Fibroblast of lung (primary cell): Measurements from ENCODE around the gene ST6GALNAC2. TPM values are rescaled to one million over a fixed set of nuclear protein-coding genes. Genes with fewer than 3 reads are reported as not detected.

Experiments used
- DNase-seq, 2 donors: peaks; one replicate each; pipeline versions ENCODE4 v3.0.0 to v3.0.0-alpha.2; 2010; ENCODE audit warnings: low read depth in 2 of 2
- H2AFZ ChIP-seq: 2 replicates; pipeline ENCODE4 v1.5.1; 2012; ENCODE audit warnings: low read length, control low read depth, inconsistent platforms
- H3K27ac ChIP-seq: 2 replicates; pipeline ENCODE4 v1.5.1; 2011; ENCODE audit warnings: low read length, control low read depth; ENCODE audit not compliant: insufficient read depth
- H3K27me3 ChIP-seq: 2 replicates; pipeline ENCODE4 v1.5.1; 2011; ENCODE audit warnings: mild to moderate bottlenecking, low read length; ENCODE audit not compliant: control insufficient read depth, insufficient read depth
- H3K36me3 ChIP-seq: 2 replicates; pipeline ENCODE4 v1.5.1; 2011; ENCODE audit warnings: low read length; ENCODE audit not compliant: control insufficient read depth, insufficient read depth
- H3K4me1 ChIP-seq: 2 replicates; pipeline ENCODE4 v1.5.1; 2011; ENCODE audit warnings: low read length; ENCODE audit not compliant: control insufficient read depth, insufficient read depth; ENCODE audit errors: extremely low read depth
- H3K4me2 ChIP-seq: 2 replicates; pipeline ENCODE4 v1.5.1; 2011; ENCODE audit warnings: low read length, control low read depth; ENCODE audit not compliant: insufficient read depth; ENCODE audit errors: extremely low read depth
- H3K4me3 ChIP-seq, 4 experiments: fragments of 200-600 bp in 1 of 4; sonication (generic) in 1 of 4; replicated peaks in 1 of 4; 2 replicates each; pipeline ENCODE4 v1.5.1; 2011 to 2016; ENCODE audit warnings: low read length in 4 of 4, low read depth in 3 of 4, mild to moderate bottlenecking in 3 of 4, control low read depth in 2 of 4, inconsistent platforms in 1 of 4, mixed read lengths in 1 of 4; ENCODE audit not compliant: insufficient read depth in 1 of 4; ENCODE audit errors: control extremely low read depth in 1 of 4
- H3K79me2 ChIP-seq: 2 replicates; pipeline ENCODE4 v1.5.1; 2012; ENCODE audit warnings: mild to moderate bottlenecking, low read length, inconsistent platforms; ENCODE audit not compliant: control insufficient read depth, insufficient read depth
- H3K9ac ChIP-seq: 2 replicates; pipeline ENCODE4 v1.5.1; 2011; ENCODE audit warnings: mild to moderate bottlenecking, low read length, control low read depth; ENCODE audit not compliant: insufficient read depth
- H3K9me3 ChIP-seq: 2 replicates; pipeline ENCODE4 v1.5.1; 2012; ENCODE audit warnings: low read depth, low read length; ENCODE audit not compliant: control insufficient read depth, insufficient read depth
- H4K20me1 ChIP-seq: 2 replicates; pipeline ENCODE4 v1.5.1; 2011; ENCODE audit warnings: low read length; ENCODE audit not compliant: control insufficient read depth, insufficient read depth; ENCODE audit errors: extremely low read depth
- CTCF ChIP-seq, 2 donors: IDR thresholded peaks in 1 of 2; conservative IDR thresholded peaks in 1 of 2; 1 replicate in 1 of 2; 2 replicates in 1 of 2; pipeline ENCODE4 v1.5.1; 2011 to 2012; ENCODE audit warnings: low read length in 2 of 2, control low read depth in 1 of 2, inconsistent platforms in 1 of 2, low read depth in 1 of 2, mild to moderate bottlenecking in 1 of 2
- EZH2 ChIP-seq: IDR thresholded peaks from 2 replicates; pipeline ENCODE4 v1.5.1; 2012; ENCODE audit warnings: low read length, control low read depth, mild to moderate bottlenecking; ENCODE audit errors: missing control alignments
- polyA plus RNA-seq, 2 donors: library from polyadenylated mRNA; depleted of rRNA in 1 of 2; stranded (reverse) in 1 of 2; unstranded in 1 of 2; fragments of >200 nt; gene quantifications; 2 replicates each; pipeline ENCODE4 v1.2.1, GENCODE V29; 2011 to 2012; ENCODE audit warnings: missing spikeins in 1 of 2
- total RNA-seq: library from RNA; depleted of rRNA; stranded (reverse); fragments of >200 nt; gene quantifications from 2 replicates; pipeline ENCODE4 v1.2.1, GENCODE V29; 2014

ST6GALNAC2 gene
- total and polyA plus RNA-seq, 2 donors (not counting 1 experiment from before 2014, with no cell fraction given): 0.42 to 0.83 TPM

DNA sequence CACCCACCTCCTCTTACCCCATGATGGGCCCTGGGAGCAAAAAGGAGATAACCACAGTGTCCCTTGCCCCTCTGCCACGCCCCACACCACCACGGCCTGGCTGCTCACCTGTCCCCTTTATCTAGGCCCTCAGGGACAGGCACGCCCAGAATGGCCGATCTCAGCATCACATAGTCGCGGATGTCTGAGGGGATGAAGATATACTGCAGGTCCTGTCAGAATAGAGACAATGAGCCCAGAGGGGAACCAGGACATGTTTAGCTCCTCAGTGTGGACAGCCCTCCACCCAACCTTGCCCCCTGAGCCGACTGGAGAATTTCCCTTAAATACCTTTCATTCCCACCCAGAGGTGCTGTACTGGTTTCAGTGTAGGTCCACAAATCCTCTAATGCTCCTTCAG, 15.2 kb downstream of the ST6GALNAC2 start:
- no peak for TF ChIP-seq CTCF (conservative IDR thresholded peaks at IDR 0.05 in 1 of 2, IDR thresholded peaks at IDR 0.05 in 1 of 2; ENCODE audit: low read depth in 1 of 2, low read length in 2 of 2)
- TF ChIP-seq EZH2: no peak
- H2AFZ ChIP-seq: no peak overlapping the region

DNA sequence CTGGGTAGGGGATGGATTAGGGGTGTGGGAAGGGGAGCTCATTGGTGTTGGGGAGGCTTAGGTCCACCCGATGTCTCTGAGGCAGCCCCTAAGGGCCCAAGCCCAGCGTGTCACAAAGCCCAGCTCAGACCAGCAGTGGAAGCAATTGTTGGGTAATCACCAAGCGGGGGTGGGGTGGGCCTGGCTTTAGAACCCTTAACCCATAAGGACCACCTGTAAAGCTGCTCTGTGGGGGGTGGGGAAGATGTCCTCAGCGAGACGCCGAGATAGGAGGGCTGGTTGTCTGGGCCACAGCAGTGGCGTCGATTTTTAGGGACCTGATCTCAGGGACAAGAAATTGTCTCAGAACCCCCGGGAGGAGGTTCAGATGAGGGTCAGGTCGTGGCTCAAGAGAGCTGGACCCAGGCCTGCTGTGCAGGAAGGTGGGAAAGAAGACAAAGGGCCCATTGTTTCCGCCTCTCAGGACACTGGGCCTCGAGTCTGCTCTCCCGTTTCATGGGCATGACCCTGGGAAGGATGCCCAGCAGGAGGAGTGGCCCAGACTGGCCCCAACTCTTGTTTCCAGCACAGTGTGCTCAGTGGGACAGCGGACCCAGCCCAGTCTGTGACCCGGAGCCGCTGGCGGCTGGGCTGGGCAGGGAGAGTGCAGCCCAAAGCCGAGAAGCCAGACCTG, 15.9 kb downstream of the ST6GALNAC2 start:
- Histone ChIP-seq H3K4me1 (no peaks in the 10 kb centered on the region), H2AFZ (no peak overlapping the region), H3K79me2 (no peaks in the 10 kb centered on the region), H3K27me3 (no peaks in the 10 kb centered on the region), H3K4me2 (no peak overlapping the region), H3K4me3 (no peak overlapping the region), H3K9ac (no peak overlapping the region), H3K9me3 (no peaks in the 10 kb centered on the region), H3K27ac (no peak overlapping the region), H3K36me3 (no peaks in the 10 kb centered on the region), H4K20me1 (no peaks in the 10 kb centered on the region)
- TF ChIP-seq CTCF (conservative IDR thresholded peaks at IDR 0.05 in 1 of 2, IDR thresholded peaks at IDR 0.05 in 1 of 2; ENCODE audit: low read depth in 1 of 2, low read length in 2 of 2) (no peak), EZH2 (no peak)
- DNase-seq: peak in 1 of 2 donors; percentile 35

More for the DNA sequence above, 15.2 kb downstream of the ST6GALNAC2 start:
- H3K27me3 ChIP-seq: no peaks in the 10 kb centered on the region
- no peak overlapping the region for H3K4me3 ChIP-seq
- no peak for DNase-seq
- no peaks in the 10 kb centered on the region for H3K79me2 ChIP-seq
- H3K4me2 ChIP-seq: no peak overlapping the region
- no peaks in the 10 kb centered on the region for H4K20me1 ChIP-seq
- no peaks in the 10 kb centered on the region for H3K9me3 ChIP-seq
- no peak overlapping the region for H3K27ac ChIP-seq
- H3K9ac ChIP-seq: no peak overlapping the region
- H3K36me3 ChIP-seq: no peaks in the 10 kb centered on the region
- H3K4me1 ChIP-seq: no peaks in the 10 kb centered on the region

GRCh38 chr17:76568811-76569221, 16.8 kb downstream of the ST6GALNAC2 start:
- no peak overlapping the region for H3K4me2 ChIP-seq
- TF ChIP-seq CTCF (conservative IDR thresholded peaks at IDR 0.05 in 1 of 2, IDR thresholded peaks at IDR 0.05 in 1 of 2; ENCODE audit: low read depth in 1 of 2, low read length in 2 of 2): no peak
- no peak for TF ChIP-seq EZH2
- H3K27ac ChIP-seq: no peak overlapping the region
- H3K27me3 ChIP-seq: no peaks in the 10 kb centered on the region
- H3K36me3 ChIP-seq: no peaks in the 10 kb centered on the region
- DNase-seq: no peak
- no peaks in the 10 kb centered on the region for H3K9me3 ChIP-seq
- no peak overlapping the region for H3K9ac ChIP-seq
- no peaks in the 10 kb centered on the region for H3K79me2 ChIP-seq
- H3K4me3 ChIP-seq: no peak overlapping the region
- no peak overlapping the region for H2AFZ ChIP-seq
- no peaks in the 10 kb centered on the region for H4K20me1 ChIP-seq
- H3K4me1 ChIP-seq: no peaks in the 10 kb centered on the region
